Embryonic facial prominence (tissue), 1 donor: ENCODE data around the gene VAPB.
A peak's percentile ranks its signal among the peaks of the same experiment; 100 is the strongest.

Experiments used
- DNase-seq: peaks from one replicate; pipeline ENCODE4 v3.0.0-alpha.2; 2016; ENCODE audit errors: extremely low spot score

The VAPB gene

DNA sequence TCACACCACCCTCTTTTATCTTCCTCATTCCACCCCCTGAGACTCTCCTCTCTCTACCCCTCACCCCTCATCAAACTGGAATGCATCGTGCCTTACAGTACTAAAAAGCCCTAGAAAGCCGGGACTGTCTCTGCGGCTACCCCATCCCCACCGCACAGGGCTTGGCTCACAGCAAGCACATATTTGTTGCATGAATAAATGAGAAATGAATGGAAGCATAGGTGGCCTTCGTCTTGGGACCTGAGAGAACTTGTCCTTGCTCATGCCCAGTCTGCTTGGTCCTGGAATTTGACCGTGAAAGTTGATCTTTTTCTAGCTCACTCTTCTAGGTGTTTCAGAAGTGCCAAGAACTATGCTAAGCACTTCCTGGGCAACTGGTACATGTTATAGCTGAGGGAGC is 72.9 kb downstream of the VAPB start:
- DNase-seq: no peak

GRCh38 chr20:58463256-58463655 is 74.2 kb downstream of the VAPB start:
- DNase-seq: no peak

- DNase-seq: no peak
Measured at GRCh38 chr20:58464838-58465237, 75.8 kb downstream of the VAPB start.

DNA sequence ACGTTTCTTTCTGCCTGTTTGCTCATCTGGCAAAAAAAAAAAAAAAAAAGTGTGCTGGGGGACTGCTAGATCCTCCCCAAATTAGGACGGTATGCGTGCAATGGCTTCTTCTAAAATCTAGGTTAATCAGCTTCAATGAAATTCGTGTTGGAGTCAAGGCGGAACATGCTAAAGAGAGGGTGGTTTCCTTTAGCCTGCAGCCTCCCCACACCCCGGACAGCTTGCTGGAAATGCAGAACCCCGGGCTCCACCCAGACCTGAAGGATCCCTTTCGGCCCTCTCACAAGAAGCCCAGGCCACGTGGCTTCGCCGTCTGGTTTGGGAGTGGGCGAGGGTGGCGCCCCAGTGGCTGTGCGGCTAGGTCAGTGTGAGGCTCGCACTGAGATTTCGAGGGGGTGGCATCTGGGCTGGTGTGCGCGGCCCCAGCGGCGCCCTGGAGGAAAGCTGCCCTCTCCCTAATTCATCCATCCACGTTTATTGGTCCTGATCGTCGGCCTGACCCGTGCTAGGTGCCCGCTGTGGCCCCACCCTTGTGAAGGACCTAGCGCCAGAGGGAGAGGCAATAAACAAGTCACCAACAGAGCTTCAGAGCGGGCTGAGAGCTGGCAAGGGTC is 77.2 kb downstream of the VAPB start:
- DNase-seq: no peak

- no peak for DNase-seq
Measured at GRCh38 chr20:58466729-58467571, 77.9 kb downstream of the VAPB start.

- DNase-seq: no peak
Measured at GRCh38 chr20:58467572-58468527, 78.8 kb downstream of the VAPB start.

DNA sequence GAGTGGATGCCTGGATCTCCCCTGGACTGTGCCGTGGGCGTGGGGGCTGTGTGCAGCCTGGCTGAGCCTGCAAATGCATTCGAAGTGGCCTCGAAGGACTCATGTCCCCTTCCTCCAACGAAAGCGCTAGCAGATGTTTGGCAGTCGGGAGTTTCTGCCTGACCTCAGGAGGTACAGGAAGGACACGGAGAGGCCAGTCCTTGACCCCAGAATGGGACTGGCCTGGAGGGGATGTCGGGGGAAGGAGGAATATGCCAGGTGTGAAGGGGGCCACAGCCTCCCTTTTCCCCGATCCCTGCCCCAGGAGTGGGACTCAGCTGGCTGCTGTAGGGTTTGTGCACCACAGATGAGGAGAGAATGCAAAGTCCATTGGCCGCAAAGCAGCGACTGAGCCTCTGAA is 80.6 kb downstream of the VAPB start:
- no peak for DNase-seq

GRCh38 chr20:58470336-58471192 is 81.5 kb downstream of the VAPB start:
- DNase-seq: no peak

GRCh38 chr20:58471193-58472164 is 82.5 kb downstream of the VAPB start:
- peak; percentile 25 for DNase-seq

GRCh38 chr20:58472273-58473018 is 83.4 kb downstream of the VAPB start:
- no peak for DNase-seq

DNA sequence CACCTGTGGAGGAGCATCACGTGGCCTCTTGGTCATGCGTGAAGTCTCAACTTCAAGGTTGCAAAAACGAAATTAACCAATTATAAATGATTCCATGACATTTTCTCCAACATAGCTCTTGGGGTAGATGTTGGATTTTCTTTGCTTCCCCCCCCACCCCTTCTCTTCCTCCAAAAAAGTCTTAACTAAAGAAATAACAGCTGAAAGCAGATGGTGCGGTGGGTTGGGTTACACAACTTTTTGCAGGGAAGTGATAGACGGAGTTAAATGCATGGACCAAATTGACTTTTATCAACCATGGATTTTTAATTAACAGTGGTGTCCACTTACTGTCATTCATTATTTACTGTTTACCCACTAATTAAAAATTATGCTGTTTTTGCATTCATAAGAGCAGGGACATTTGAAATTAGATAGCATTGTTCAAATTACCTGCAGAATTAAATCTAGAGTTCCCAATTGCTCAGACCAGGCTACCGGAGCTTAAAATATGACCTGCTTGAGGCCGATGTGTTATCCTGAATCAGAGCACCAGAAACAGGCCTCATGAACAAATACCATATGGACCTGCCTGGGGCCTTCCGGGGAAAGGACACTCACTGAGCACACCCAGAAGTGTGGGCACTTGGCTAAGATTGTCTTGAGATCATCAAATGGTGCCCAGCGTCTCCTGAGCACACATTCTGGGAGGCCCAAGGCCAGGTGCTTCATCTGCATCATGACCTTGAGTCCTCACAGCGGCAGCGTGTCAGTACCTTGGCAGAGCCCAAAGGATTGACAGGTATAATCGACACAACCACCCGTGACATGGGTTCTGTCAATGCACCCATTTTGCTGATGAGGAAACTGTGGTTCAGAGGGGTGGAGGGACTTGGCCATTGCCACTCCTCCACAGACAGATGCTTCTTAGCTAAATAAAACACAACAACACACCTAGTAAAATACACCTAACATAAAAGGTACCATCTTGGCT is 84.7 kb downstream of the VAPB start:
- DNase-seq: no peak

GRCh38 chr20:58475466-58475865 is 86.4 kb downstream of the VAPB start:
- DNase-seq: no peak

DNA sequence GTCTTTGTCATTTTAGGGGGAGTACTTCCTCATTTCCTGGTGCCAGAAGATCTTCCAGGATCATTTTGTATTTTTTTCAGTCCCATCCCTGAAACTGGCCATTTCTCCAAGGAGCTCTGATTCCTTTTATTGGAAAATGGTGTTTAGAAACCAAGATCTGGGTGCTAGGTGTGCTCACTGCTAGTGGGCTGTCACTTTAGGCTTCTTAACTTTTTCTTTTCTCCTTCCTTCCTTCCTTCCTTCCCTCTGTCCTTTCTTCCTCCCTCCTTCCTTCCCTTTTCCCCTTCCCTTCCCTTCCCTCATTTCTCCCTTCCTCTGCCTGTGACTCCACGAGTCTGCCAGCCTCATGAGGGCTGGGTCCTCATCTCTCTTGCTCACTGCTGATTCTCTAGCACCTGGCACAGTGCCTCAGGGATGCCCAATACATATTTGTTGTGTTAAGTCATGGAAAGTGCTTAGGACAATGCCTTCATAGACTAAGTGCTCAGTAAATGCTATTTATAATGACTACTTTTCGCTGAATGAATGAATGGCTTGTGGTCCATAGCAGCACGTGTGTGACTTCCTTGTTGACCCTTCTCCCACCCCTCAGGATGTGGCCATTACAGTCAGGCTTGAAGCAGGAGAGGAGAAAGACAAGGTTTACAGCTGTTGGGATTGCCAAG is 89.2 kb downstream of the VAPB start:
- DNase-seq: no peak

DNA sequence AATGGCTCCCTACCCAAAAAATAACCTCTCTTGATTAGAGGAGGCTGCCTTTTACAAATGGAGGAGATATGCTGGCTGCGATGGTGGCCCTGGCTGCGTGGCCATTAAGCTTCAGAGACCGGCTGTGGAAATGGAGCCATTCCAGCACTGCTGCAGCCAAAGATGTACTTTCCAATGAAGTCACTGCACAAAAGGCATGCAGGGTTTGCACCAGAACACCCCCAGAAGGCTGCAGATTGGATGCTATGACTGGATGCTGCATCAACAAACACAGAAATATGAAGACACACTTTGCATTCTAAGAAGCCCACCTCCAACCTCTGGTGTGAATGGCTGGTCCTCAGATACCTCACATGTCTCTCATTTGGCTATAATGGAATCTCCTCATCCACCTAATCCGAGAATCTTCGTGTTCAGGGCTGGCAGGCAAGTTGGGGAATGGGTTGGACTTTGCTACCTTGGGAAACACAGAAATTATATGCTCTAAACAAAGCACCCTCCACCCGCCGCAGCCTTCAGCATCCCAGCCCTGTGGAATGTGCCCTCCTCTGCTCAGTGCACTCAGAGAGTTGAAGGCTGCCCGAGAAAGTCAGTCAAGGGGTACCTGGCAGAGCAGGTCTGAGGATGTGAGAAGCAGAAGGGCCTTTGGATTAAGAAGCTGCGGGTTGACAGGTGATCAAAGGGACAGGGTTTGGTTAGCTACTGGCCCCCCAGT is 90.9 kb downstream of the VAPB start:
- DNase-seq: no peak

DNA sequence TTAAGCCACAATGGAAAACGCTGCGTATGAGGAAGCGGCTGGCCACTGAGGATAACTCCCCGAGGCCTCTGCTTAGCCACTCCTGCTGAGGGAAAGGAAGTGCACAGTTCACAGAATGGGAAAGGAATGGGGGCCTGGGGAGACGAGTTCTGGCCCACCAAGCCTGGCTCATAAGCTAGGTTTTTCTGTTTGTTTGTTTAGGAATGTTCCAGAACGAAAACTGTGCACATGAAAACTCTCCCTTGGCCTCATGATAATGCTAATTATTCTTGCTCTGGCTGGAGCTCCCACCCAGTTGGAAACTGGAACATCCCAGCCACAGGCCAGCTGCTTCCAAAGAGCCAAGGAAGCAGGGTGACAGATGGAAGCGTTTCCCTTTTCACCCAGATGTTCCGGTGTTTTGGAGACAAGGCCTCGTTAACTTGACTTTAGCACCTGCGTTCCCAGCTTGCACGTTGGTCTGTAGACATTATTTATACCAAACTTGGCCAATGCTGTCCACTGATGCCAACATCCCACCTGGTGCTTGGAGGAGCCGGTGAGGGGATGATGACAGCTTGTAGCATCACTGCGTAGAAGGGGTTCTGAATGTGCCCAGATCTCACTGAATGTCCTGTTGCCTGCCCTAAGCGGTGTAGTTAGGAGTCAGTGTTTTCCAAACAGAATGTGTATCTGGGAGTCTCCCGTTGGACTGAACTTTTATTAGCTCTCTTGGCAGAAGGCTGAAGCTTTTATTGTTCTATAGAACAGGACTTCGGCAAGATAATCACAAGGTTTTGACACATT is 91.7 kb downstream of the VAPB start:
- no peak for DNase-seq

DNA sequence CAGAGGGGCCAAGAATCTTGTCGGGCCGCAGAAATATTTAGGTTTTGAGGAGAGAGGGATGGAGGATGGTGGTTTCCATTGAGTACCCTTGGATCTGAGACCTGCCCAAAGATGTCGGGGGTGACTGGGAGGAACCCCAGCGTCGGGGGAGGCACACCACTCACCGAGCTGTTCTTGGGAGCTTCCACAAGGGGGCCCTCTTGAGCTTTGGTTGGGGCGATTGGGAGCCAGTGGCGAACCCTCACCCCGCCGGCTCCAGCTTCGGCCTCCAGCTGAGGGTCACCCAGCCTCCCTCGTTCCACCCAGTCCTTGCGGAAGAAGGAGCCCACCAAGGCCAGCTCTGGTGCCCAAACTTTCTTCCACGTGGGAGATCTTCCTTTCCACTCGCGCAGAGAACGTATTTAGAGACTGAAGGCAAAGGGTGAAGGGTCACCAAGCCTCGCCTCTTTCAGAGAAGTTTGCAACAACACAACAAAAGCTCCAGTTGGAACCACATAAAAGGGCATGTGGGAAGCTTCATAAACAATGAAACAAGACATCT is 92.5 kb downstream of the VAPB start:
- no peak for DNase-seq
